22Rv1 (cell line): Measurements from ENCODE around the gene YIF1B.

Source experiments
- CTCF ChIP-seq: fragments of 450-650 bp; IDR thresholded peaks from 2 replicates; pipeline ENCODE4 v1.5.1; 2017; ENCODE audit warnings: mild to moderate bottlenecking
- ZFX ChIP-seq: fragments of 450-650 bp; IDR thresholded peaks from 2 replicates; pipeline ENCODE4 v1.6.1; 2017; ENCODE audit warnings: antibody characterized with exemption, borderline replicate concordance

- TF ChIP-seq CTCF (no peak), ZFX (no peak)
Measured at GRCh38 chr19:38255383-38256014, 60.2 kb downstream of the YIF1B start.
